Dendritic cell treated with granulocyte-macrophage colony-stimulating factor and Interleukin-4, amounts not matched to agents 40 ng/mL and 50 ng/mL, for 4 days (primary cell): ENCODE results near the gene CEACAM7.

ENCODE experiments used
- H3K27ac Mint-ChIP-seq: one replicate; pipeline ENCODE4 v1.8.0; 2022; ENCODE audit warnings: mild to moderate bottlenecking, mixed read lengths
- H3K27me3 Mint-ChIP-seq: one replicate; pipeline ENCODE4 v1.8.0; 2022; ENCODE audit warnings: mild to moderate bottlenecking, mixed read lengths
- H3K36me3 Mint-ChIP-seq: one replicate; pipeline ENCODE4 v1.8.0; 2022; ENCODE audit warnings: low read depth, mixed read lengths
- H3K4me1 Mint-ChIP-seq: one replicate; pipeline ENCODE4 v1.8.0; 2022; ENCODE audit warnings: low read depth, mixed read lengths
- H3K4me3 Mint-ChIP-seq: one replicate; pipeline ENCODE4 v1.8.0; 2022; ENCODE audit warnings: mild to moderate bottlenecking, moderate library complexity, mixed read lengths
- H3K9me3 Mint-ChIP-seq: one replicate; pipeline ENCODE4 v1.8.0; 2022; ENCODE audit warnings: mixed read lengths
- intact Hi-C: fragments of 100-400 bp; cut with micrococcal nuclease; formaldehyde crosslinking; loops from one replicate; pipeline ENCODE4 v1.15.0; 2022

The CEACAM7 gene

GRCh38 chr19:41695745-41696144 lies 7.7 kb upstream of the CEACAM7 start:
- Mint-ChIP-seq H3K36me3 (no peaks in the 10 kb centered on the region), H3K9me3 (no peaks in the 10 kb centered on the region), H3K27ac (no peak overlapping the region), H3K4me3 (no peak overlapping the region), H3K27me3 (peaks cover 70% of the 10 kb centered on the region), H3K4me1 (peaks cover 17% of the 10 kb centered on the region)
- intact Hi-C loops = no loop called here

- Mint-ChIP-seq H3K27ac (no peak overlapping the region), H3K27me3 (peaks cover 69% of the 10 kb centered on the region), H3K36me3 (no peaks in the 10 kb centered on the region)
Measured at GRCh38 chr19:41694831-41695635, 7.0 kb upstream of the CEACAM7 start.

GRCh38 chr19:41694196-41694595 lies 6.1 kb upstream of the CEACAM7 start:
- H3K9me3 Mint-ChIP-seq = no peaks in the 10 kb centered on the region
- H3K4me3 Mint-ChIP-seq = no peak overlapping the region
- peaks cover 15% of the 10 kb centered on the region for H3K4me1 Mint-ChIP-seq
- H3K36me3 Mint-ChIP-seq = no peaks in the 10 kb centered on the region
- intact Hi-C loops = no loop called here
- no peak overlapping the region for H3K27ac Mint-ChIP-seq
- H3K27me3 Mint-ChIP-seq = peaks cover 66% of the 10 kb centered on the region

More at GRCh38 chr19:41694831-41695635, 7.0 kb upstream of the CEACAM7 start:
- Mint-ChIP-seq H3K4me1 (peaks cover 17% of the 10 kb centered on the region), H3K4me3 (no peak overlapping the region), H3K9me3 (no peaks in the 10 kb centered on the region)
- intact Hi-C loops = no loop called here

- Mint-ChIP-seq H3K27ac (no peak overlapping the region), H3K27me3 (peaks cover 65% of the 10 kb centered on the region), H3K4me3 (no peak overlapping the region), H3K9me3 (no peaks in the 10 kb centered on the region), H3K4me1 (peaks cover 7% of the 10 kb centered on the region), H3K36me3 (no peaks in the 10 kb centered on the region)
- intact Hi-C loops = no loop called here
Measured at GRCh38 chr19:41691268-41691970, 3.3 kb upstream of the CEACAM7 start.

GRCh38 chr19:41690801-41691065 lies 2.7 kb upstream of the CEACAM7 start:
- H3K4me1 Mint-ChIP-seq = peaks cover 7% of the 10 kb centered on the region
- no peaks in the 10 kb centered on the region for H3K9me3 Mint-ChIP-seq
- H3K36me3 Mint-ChIP-seq = no peaks in the 10 kb centered on the region
- intact Hi-C loops = no loop called here
- H3K27me3 Mint-ChIP-seq = peaks cover 58% of the 10 kb centered on the region
- H3K27ac Mint-ChIP-seq = no peak overlapping the region
- no peak overlapping the region for H3K4me3 Mint-ChIP-seq

GRCh38 chr19:41689993-41690800 lies 2.1 kb upstream of the CEACAM7 start:
- no peaks in the 10 kb centered on the region for H3K36me3 Mint-ChIP-seq
- H3K9me3 Mint-ChIP-seq = no peaks in the 10 kb centered on the region
- H3K27ac Mint-ChIP-seq = no peak overlapping the region
- no peak overlapping the region for H3K4me3 Mint-ChIP-seq
- intact Hi-C loops = no loop called here
- peaks cover 7% of the 10 kb centered on the region for H3K4me1 Mint-ChIP-seq
- peaks cover 56% of the 10 kb centered on the region for H3K27me3 Mint-ChIP-seq

- Mint-ChIP-seq H3K27me3 (peaks cover 52% of the 10 kb centered on the region), H3K9me3 (no peaks in the 10 kb centered on the region), H3K27ac (no peak overlapping the region), H3K4me1 (peaks cover 7% of the 10 kb centered on the region), H3K36me3 (no peaks in the 10 kb centered on the region), H3K4me3 (no peak overlapping the region)
- intact Hi-C loops = no loop called here
Measured at GRCh38 chr19:41688687-41689086, 617 bp upstream of the CEACAM7 start.

GRCh38 chr19:41687419-41687818 lies 651 bp downstream of the CEACAM7 start:
- H3K4me3 Mint-ChIP-seq = no peak overlapping the region
- H3K36me3 Mint-ChIP-seq = no peaks in the 10 kb centered on the region
- no peak overlapping the region for H3K27ac Mint-ChIP-seq
- intact Hi-C loops = no loop called here
- peaks cover 46% of the 10 kb centered on the region for H3K27me3 Mint-ChIP-seq
- H3K4me1 Mint-ChIP-seq = peaks cover 7% of the 10 kb centered on the region
- H3K9me3 Mint-ChIP-seq = no peaks in the 10 kb centered on the region

GRCh38 chr19:41682437-41682836 lies 5.6 kb downstream of the CEACAM7 start:
- Mint-ChIP-seq H3K4me1 (no peaks in the 10 kb centered on the region), H3K27ac (no peak overlapping the region), H3K9me3 (no peaks in the 10 kb centered on the region), H3K27me3 (peaks cover 30% of the 10 kb centered on the region), H3K4me3 (no peak overlapping the region), H3K36me3 (no peaks in the 10 kb centered on the region)
- intact Hi-C loops = no loop called here

- H3K27ac Mint-ChIP-seq = no peak overlapping the region
- no peaks in the 10 kb centered on the region for H3K4me1 Mint-ChIP-seq
- peaks cover 44% of the 10 kb centered on the region for H3K27me3 Mint-ChIP-seq
- no peak overlapping the region for H3K4me3 Mint-ChIP-seq
- peaks cover 13% of the 10 kb centered on the region for H3K9me3 Mint-ChIP-seq
- no peaks in the 10 kb centered on the region for H3K36me3 Mint-ChIP-seq
- intact Hi-C loops = no loop called here
Measured at GRCh38 chr19:41671486-41671885, 16.6 kb downstream of the CEACAM7 start.

- H3K27me3 Mint-ChIP-seq = peaks cover 42% of the 10 kb centered on the region
- no peak overlapping the region for H3K27ac Mint-ChIP-seq
- intact Hi-C loops = no loop called here
- no peaks in the 10 kb centered on the region for H3K4me1 Mint-ChIP-seq
- peaks cover 21% of the 10 kb centered on the region for H3K9me3 Mint-ChIP-seq
- no peaks in the 10 kb centered on the region for H3K36me3 Mint-ChIP-seq
- H3K4me3 Mint-ChIP-seq = no peak overlapping the region
Measured at GRCh38 chr19:41670755-41671154, 17.3 kb downstream of the CEACAM7 start.

- H3K4me3 Mint-ChIP-seq = no peak overlapping the region
- intact Hi-C loops = no loop called here
- H3K4me1 Mint-ChIP-seq = no peaks in the 10 kb centered on the region
- peaks cover 42% of the 10 kb centered on the region for H3K27me3 Mint-ChIP-seq
- H3K27ac Mint-ChIP-seq = no peak overlapping the region
- no peaks in the 10 kb centered on the region for H3K36me3 Mint-ChIP-seq
- H3K9me3 Mint-ChIP-seq = peaks cover 45% of the 10 kb centered on the region
Measured at GRCh38 chr19:41668315-41668714, 19.8 kb downstream of the CEACAM7 start.

GRCh38 chr19:41666075-41666474 lies 22.0 kb downstream of the CEACAM7 start:
- Mint-ChIP-seq H3K4me3 (no peak overlapping the region), H3K9me3 (peaks cover 45% of the 10 kb centered on the region)
- intact Hi-C loops = no loop called here

GRCh38 chr19:41657157-41657556 lies 30.9 kb downstream of the CEACAM7 start:
- peaks cover 8% of the 10 kb centered on the region for H3K9me3 Mint-ChIP-seq
- no peak overlapping the region for H3K27ac Mint-ChIP-seq
- peaks cover 80% of the 10 kb centered on the region for H3K27me3 Mint-ChIP-seq
- no peaks in the 10 kb centered on the region for H3K36me3 Mint-ChIP-seq
- H3K4me3 Mint-ChIP-seq = no peak overlapping the region
- no peaks in the 10 kb centered on the region for H3K4me1 Mint-ChIP-seq
- intact Hi-C loops = no loop called here

More at GRCh38 chr19:41666075-41666474, 22.0 kb downstream of the CEACAM7 start:
- Mint-ChIP-seq H3K36me3 (no peaks in the 10 kb centered on the region), H3K27me3 (peaks cover 36% of the 10 kb centered on the region), H3K4me1 (no peaks in the 10 kb centered on the region), H3K27ac (no peak overlapping the region)
